Measurements from ENCODE around the gene FXYD3.

GRCh38 chr19:35106291-35106583 is 9.4 kb upstream of the FXYD3 start:
- TF ChIP-seq POLR2AphosphoS5 (IDR thresholded peaks at IDR 0.05) (no peak), CTCF (IDR thresholded peaks at IDR 0.05) (no peak), EP300 (IDR thresholded peaks at IDR 0.05) (no peak), POLR2A (IDR thresholded peaks at IDR 0.05) (no peak)

Measured in gastroesophageal sphincter (tissue), 3 donors.